K562 (cell line): ENCODE data around the gene LAMTOR1. TPM values are rescaled to one million over a fixed set of nuclear protein-coding genes. Genes with fewer than 3 reads are reported as not detected.
A peak's percentile ranks its signal among the peaks of the same experiment; 100 is the strongest.

Experiments
- ATAC-seq: fragments of 200-7000 bp; cut with Tn5 transposase; 3 replicates; pipeline ENCODE4 v1.9.1; 2020; ENCODE audit warnings: moderate library complexity
- BruUV-seq: library from RNA; stranded (reverse); fragments of 400-500 nt; replicated peaks from 2 replicates; lab custom pipeline; 2021; lab: Mats Ljungman, UMichigan
- CTCF ChIA-PET: fragments of 300-600 bp; formaldehyde crosslinking; extraction: SDS; loops from one replicate; lab custom pipeline; 2021; ENCODE audit warnings: low intra/inter-chr PET ratio; lab: Yijun Ruan, JAX
- POLR2A ChIA-PET: fragments of 300-600, 350-650 bp; sonication (Branson Sonifier 250); formaldehyde crosslinking; extraction: SDS; loops from one replicate; lab custom pipeline; 2021; ENCODE audit warnings: antibody characterized with exemption, inconsistent platforms; lab: Yijun Ruan, JAX
- DNase-seq, 4 experiments: peaks; one replicate each; pipeline versions ENCODE4 v3.0.0 to v3.0.0-alpha.2; 2011 to 2018; ENCODE audit warnings: low spot score in 3 of 4, mixed read lengths in 3 of 4; ENCODE audit errors: extremely low read depth in 1 of 4
- FAIRE-seq: peaks from 2 replicates; lab custom pipeline; 2011; peaks lifted over from hg19 to GRCh38; lab: Jason Lieb, UNC
- H2AFZ ChIP-seq: 2 replicates; pipeline ENCODE4 v1.6.0; 2011; ENCODE audit warnings: low read depth, low read length, control low read depth, inconsistent platforms
- H3K27ac ChIP-seq: fragments of 200-600 bp; 3 replicates; pipeline ENCODE4 v1.8.0; 2011; ENCODE audit warnings: low read depth, mild to moderate bottlenecking, control low read depth, inconsistent platforms, low read length, moderate library complexity, mixed read lengths; ENCODE audit errors: extremely low read depth
- H3K27me3 ChIP-seq, 2 experiments: fragments of 300-600 bp in 1 of 2; 2 replicates in 1 of 2; 3 replicates in 1 of 2; pipeline versions ENCODE4 v1.6.0 to v1.8.0; 2011; ENCODE audit warnings: inconsistent platforms in 2 of 2, low read length in 2 of 2, mild to moderate bottlenecking in 1 of 2, mixed read lengths in 1 of 2, moderate library complexity in 1 of 2; ENCODE audit not compliant: control insufficient read depth in 2 of 2, insufficient read depth in 2 of 2
- H3K36me3 ChIP-seq: fragments of 300-600 bp; 3 replicates; pipeline ENCODE4 v1.8.0; 2011; ENCODE audit warnings: mild to moderate bottlenecking, low read length, inconsistent platforms; ENCODE audit not compliant: control insufficient read depth, insufficient read depth
- H3K4me1 ChIP-seq, 2 experiments: fragments of 200-600 bp in 1 of 2; replicated peaks in 1 of 2; 2 replicates in 1 of 2; 3 replicates in 1 of 2; pipeline versions ENCODE4 v1.5.1 to v1.8.0; 2011; ENCODE audit warnings: inconsistent platforms in 2 of 2, low read length in 2 of 2, mild to moderate bottlenecking in 1 of 2, mixed read lengths in 1 of 2, moderate library complexity in 1 of 2; ENCODE audit not compliant: control insufficient read depth in 2 of 2, insufficient read depth in 2 of 2
- H3K4me2 ChIP-seq: 2 replicates; pipeline ENCODE4 v1.6.1; 2011; ENCODE audit warnings: low read length, control low read depth, inconsistent platforms, mixed read lengths; ENCODE audit not compliant: insufficient read depth
- H3K4me3 ChIP-seq: fragments of 200-600 bp; sonication (generic), shearing (Covaris generic); 2 replicates; pipeline ENCODE4 v1.5.1; 2016; ENCODE audit warnings: control low read depth, inconsistent platforms
- H3K79me2 ChIP-seq: fragments of 200-600 bp; 3 replicates; pipeline ENCODE4 v1.8.0; 2011; ENCODE audit warnings: low read length, inconsistent platforms; ENCODE audit not compliant: control insufficient read depth, insufficient read depth
- H3K9ac ChIP-seq, 2 experiments: 2 replicates each; pipeline versions ENCODE4 v1.6.0 to v1.6.1; 2011; ENCODE audit warnings: low read depth in 2 of 2, low read length in 2 of 2, control low read depth in 1 of 2, inconsistent platforms in 1 of 2, mild to moderate bottlenecking in 1 of 2, mixed read lengths in 1 of 2; ENCODE audit not compliant: insufficient read depth in 1 of 2
- H3K9me1 ChIP-seq: one replicate; pipeline ENCODE4 v1.6.0; 2011; ENCODE audit warnings: inconsistent platforms, mild to moderate bottlenecking, low read length, moderate library complexity; ENCODE audit not compliant: control insufficient read depth, insufficient read depth
- H3K9me3 ChIP-seq: replicated peaks from 2 replicates; pipeline ENCODE4 v1.5.1; 2011; ENCODE audit warnings: low read depth, low read length, inconsistent platforms; ENCODE audit not compliant: control insufficient read depth, insufficient read depth
- H4K20me1 ChIP-seq: replicated peaks from 2 replicates; pipeline ENCODE4 v1.6.1; 2011; ENCODE audit warnings: low read length, inconsistent platforms, mixed read lengths; ENCODE audit not compliant: control insufficient read depth, insufficient read depth
- BMI1 ChIP-seq: fragments of 150-350 bp; IDR thresholded peaks from 2 replicates; pipeline ENCODE4 v1.6.1; 2014; ENCODE audit warnings: low read length
- CAMTA2 ChIP-seq: fragments of 250-450 bp; sonication (Bioruptor Pico); conservative IDR thresholded peaks from 2 replicates; pipeline ENCODE4 v1.5.1; 2022
- CCAR2 ChIP-seq: fragments of 200-400 bp; formaldehyde crosslinking; IDR thresholded peaks from 2 replicates; pipeline ENCODE4 v1.6.1; 2017; ENCODE audit warnings: mild to moderate bottlenecking, low read depth, low read length
- CEBPB ChIP-seq: fragments of 450-650 bp; IDR thresholded peaks from 2 replicates; pipeline ENCODE4 v1.6.1; 2016; ENCODE audit warnings: missing genetic modification characterization, missing compliant biosample characterization
- EHMT2 ChIP-seq: fragments of 450-650 bp; IDR thresholded peaks from 2 replicates; pipeline ENCODE4 v1.6.1; 2018; ENCODE audit warnings: antibody characterized with exemption
- ELF2 ChIP-seq: fragments of 250-450 bp; sonication (Bioruptor Pico); IDR thresholded peaks from 2 replicates; pipeline ENCODE4 v1.5.0; 2021; ENCODE audit warnings: mild to moderate bottlenecking
- FIP1L1 ChIP-seq: fragments of 200-400 bp; formaldehyde crosslinking; IDR thresholded peaks from 2 replicates; pipeline ENCODE4 v1.6.1; 2018; ENCODE audit warnings: mild to moderate bottlenecking, low read depth, low read length; ENCODE audit not compliant: poor library complexity, severe bottlenecking
- GABPA ChIP-seq: fragments of 200-800 bp; sonication (Bioruptor generic); conservative IDR thresholded peaks from 2 replicates; pipeline ENCODE4 v1.6.1; 2016; ENCODE audit warnings: low read depth, missing genetic modification characterization, missing compliant biosample characterization
- IFI16 ChIP-seq: fragments of 250-450 bp; sonication (Bioruptor Pico); IDR thresholded peaks from 2 replicates; pipeline ENCODE4 v2.1.2; 2022; ENCODE audit warnings: mild to moderate bottlenecking, inconsistent platforms
- KHSRP ChIP-seq: fragments of 450-650 bp; IDR thresholded peaks from 2 replicates; pipeline ENCODE4 v1.6.1; 2017
- KLF16 ChIP-seq: IDR thresholded peaks from 2 replicates; pipeline ENCODE4 v1.6.1; 2016; ENCODE audit warnings: antibody characterized with exemption
- MCM5 ChIP-seq: fragments of 450-650 bp; IDR thresholded peaks from 2 replicates; pipeline ENCODE4 v1.6.1; 2016; ENCODE audit warnings: low read depth
- PHTF2 ChIP-seq: fragments of 250-450 bp; sonication (Bioruptor Pico); IDR thresholded peaks from 2 replicates; pipeline ENCODE4 v1.5.0; 2021; ENCODE audit warnings: mild to moderate bottlenecking
- RAD21 ChIP-seq, 2 experiments: fragments of 250-450 bp in 1 of 2; fragments of 450-650 bp in 1 of 2; sonication (Bioruptor Pico) in 1 of 2; formaldehyde crosslinking in 1 of 2; IDR thresholded peaks in 1 of 2; conservative IDR thresholded peaks in 1 of 2; 2 replicates each; pipeline versions ENCODE4 v1.4.0 to v1.8.0; 2020 to 2022; ENCODE audit warnings: mild to moderate bottlenecking in 2 of 2, moderate library complexity in 1 of 2
- SP2 ChIP-seq: IDR thresholded peaks from 2 replicates; pipeline ENCODE4 v1.6.1; 2011; ENCODE audit warnings: mild to moderate bottlenecking, low read depth, low read length, moderate library complexity; ENCODE audit not compliant: poor library complexity, severe bottlenecking; ENCODE audit errors: extremely low read depth
- SPI1 ChIP-seq: IDR thresholded peaks from 2 replicates; pipeline ENCODE4 v1.6.1; 2011; ENCODE audit warnings: low read depth, low read length, control low read depth, borderline replicate concordance
- TAL1 ChIP-seq: fragments of 450-650 bp; IDR thresholded peaks from 2 replicates; pipeline ENCODE4 v1.6.1; 2016; ENCODE audit warnings: mild to moderate bottlenecking
- TGIF2 ChIP-seq: sonication (generic); formaldehyde crosslinking; IDR thresholded peaks from 2 replicates; pipeline ENCODE4 v1.8.1; 2022; ENCODE audit warnings: mild to moderate bottlenecking, missing genetic modification reagents, moderate library complexity
- ZNF217 ChIP-seq: sonication (generic); formaldehyde crosslinking; IDR thresholded peaks from 2 replicates; pipeline ENCODE4 v1.8.0; 2022; ENCODE audit warnings: mild to moderate bottlenecking, missing genetic modification reagents
- ZNF232 ChIP-seq: sonication (generic); formaldehyde crosslinking; IDR thresholded peaks from 2 replicates; pipeline ENCODE4 v1.8.0; 2022; ENCODE audit warnings: mild to moderate bottlenecking, missing genetic modification reagents
- WGBS: fragments of 100-300 bp; shearing (Covaris generic); methylation state at CpG from one replicate; pipeline ENCODE4 v1.1.6; 2016; ENCODE audit warnings: low coverage, mixed read lengths; ENCODE audit not compliant: insufficient coverage; ENCODE audit errors: missing lambda C conversion rate; 5-methylcytosine and 5-hydroxymethylcytosine counted together
- in situ Hi-C: fragments of 300-500 bp; cut with MboI; formaldehyde crosslinking; loops from 4 replicates; pipeline ENCODE4 v1.15.0; 2018; ENCODE audit warnings: inconsistent platforms, mixed read lengths
- intact Hi-C: fragments of 100-400 bp; cut with micrococcal nuclease; formaldehyde crosslinking; loops from 2 replicates; pipeline ENCODE4 v1.14.2; 2022
- polyA plus RNA-seq, 8 experiments: library from polyadenylated mRNA; depleted of rRNA in 4 of 8; stranded (reverse) in 5 of 8; unstranded in 3 of 8; fragments of >200 nt; fragmentation: Nextera tagmentation in 2 of 8; fragmentation: Illumina TruSeq in 1 of 8; extraction: Ambion mirVana in 2 of 8; extraction: Trizol in 1 of 8; gene quantifications; 2 replicates each; pipeline versions ENCODE4 v1.2.1 to v1.2.3, GENCODE V29; 2011 to 2014; ENCODE audit warnings: inconsistent platforms in 1 of 8, missing spikeins in 1 of 8
- total RNA-seq, 7 experiments: library from RNA; depleted of rRNA in 6 of 7; stranded (reverse); fragments of >200 nt in 6 of 7; fragmentation: Illumina TruSeq in 2 of 7; extraction: Trizol in 2 of 7; gene quantifications; 2 replicates each; pipeline versions ENCODE4 v1.2.1 to v1.2.3, GENCODE V29; 2011 to 2021; ENCODE audit warnings: low replicate concordance in 1 of 7
- TF ChIP-seq, protein P1 (sequence below): IDR thresholded peaks from 2 replicates; pipeline ENCODE4 v1.6.1; 2014; ENCODE audit warnings: antibody characterized with exemption
- TF ChIP-seq, protein P2 (sequence below), 3 experiments: IDR thresholded peaks in 2 of 3; conservative IDR thresholded peaks in 1 of 3; 2 replicates each; pipeline ENCODE4 v1.5.1; 2011 to 2012; ENCODE audit warnings: low read length in 3 of 3, mild to moderate bottlenecking in 3 of 3, control low read depth in 2 of 3, improper control_type of control experiment in 1 of 3, inconsistent platforms in 1 of 3, low read depth in 1 of 3, mixed read lengths in 1 of 3, moderate library complexity in 1 of 3; ENCODE audit not compliant: insufficient read depth in 2 of 3

The LAMTOR1 gene
- total and polyA plus RNA-seq, 9 of the 15 experiments (the other 6 are each of a cell fraction or from before 2014, with no cell fraction given) = 62.6 to 104 (median 85.3) TPM

DNA sequence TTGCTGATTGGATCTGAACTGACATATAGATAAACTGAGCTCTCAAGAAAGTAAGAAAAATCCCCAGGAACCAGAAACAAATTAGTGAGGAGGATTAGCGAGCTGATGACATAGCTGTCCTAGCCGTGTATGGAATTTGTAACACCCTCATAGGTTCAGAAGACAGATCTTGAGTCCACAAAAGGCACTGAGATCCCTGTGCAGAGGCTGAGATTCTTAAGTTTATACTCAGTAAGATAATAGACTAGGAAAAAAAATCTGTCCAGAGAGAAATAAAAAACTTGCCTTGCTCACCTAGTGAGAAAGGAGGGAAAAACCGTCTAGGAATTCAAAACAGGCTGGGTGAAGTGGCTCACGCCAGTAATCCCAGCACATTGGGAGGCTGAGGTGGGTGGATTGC lies 27.3 kb downstream of the LAMTOR1 start (continued):
- TF ChIP-seq CCAR2 = no peak
- no peak for TF ChIP-seq IFI16 (CRISPR knock-in tag)
- no peak for TF ChIP-seq BMI1
- TF ChIP-seq SP2 = no peak
- TF ChIP-seq, protein P1, sequence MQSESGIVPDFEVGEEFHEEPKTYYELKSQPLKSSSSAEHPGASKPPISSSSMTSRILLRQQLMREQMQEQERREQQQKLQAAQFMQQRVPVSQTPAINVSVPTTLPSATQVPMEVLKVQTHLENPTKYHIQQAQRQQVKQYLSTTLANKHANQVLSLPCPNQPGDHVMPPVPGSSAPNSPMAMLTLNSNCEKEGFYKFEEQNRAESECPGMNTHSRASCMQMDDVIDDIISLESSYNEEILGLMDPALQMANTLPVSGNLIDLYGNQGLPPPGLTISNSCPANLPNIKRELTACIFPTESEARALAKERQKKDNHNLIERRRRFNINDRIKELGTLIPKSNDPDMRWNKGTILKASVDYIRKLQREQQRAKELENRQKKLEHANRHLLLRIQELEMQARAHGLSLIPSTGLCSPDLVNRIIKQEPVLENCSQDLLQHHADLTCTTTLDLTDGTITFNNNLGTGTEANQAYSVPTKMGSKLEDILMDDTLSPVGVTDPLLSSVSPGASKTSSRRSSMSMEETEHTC = no peak
- no peak for TF ChIP-seq MCM5
- TF ChIP-seq TGIF2 = no peak
- TF ChIP-seq TAL1 = no peak
- TF ChIP-seq ZNF217 (CRISPR knock-in tag) = no peak

GRCh38 chr11:72075109-72075508 lies 28.0 kb downstream of the LAMTOR1 start:
- Histone ChIP-seq H2AFZ (no peak overlapping the region), H3K4me3 (no peak overlapping the region), H3K36me3 (peaks cover 26% of the 10 kb centered on the region; the same call in 2 of the 3 replicates), H3K27ac (peak overlapping the region; percentile 49; the same call in 1 of the 3 replicates), H3K4me2 (no peak overlapping the region), H3K4me1 (peaks cover 8 to 20% of the 10 kb centered on the region in 2 experiments; a peak in 4 of 5 replicates), H3K79me2 (peaks cover 94% of the 10 kb centered on the region), H3K9ac (no peak overlapping the region; a peak in 1 of 4 replicates), H3K27me3 (no peaks in the 10 kb centered on the region), H3K9me3 (no peaks in the 10 kb centered on the region), H3K9me1 (peaks cover 4% of the 10 kb centered on the region), H4K20me1 (peaks cover 6% of the 10 kb centered on the region; the same call in 1 of the 2 replicates)
- DNase-seq (peak in 2 of 4 experiments; percentile 24 to 55), ATAC-seq (peak; percentile 42), FAIRE-seq (no peak)
- intact Hi-C loops (no loop called here), in situ Hi-C loops (no loop called here)
- POLR2A ChIA-PET = interaction anchor here (0.7 to 1.3 kb wide), 8 partner anchors 9 to 740 kb away, joined by 3 to 5 read pairs (median 3); no protein-coding TSS in a partner anchor
- WGBS = 94% methylated on average over 1 of the region's 1 CpG
- no TSS peak for BruUV-seq
- CTCF ChIA-PET = interaction anchor here (0.6 kb wide), 1 partner anchor 17 kb away, joined by 3 read pairs; no protein-coding TSS in a partner anchor
- TF ChIP-seq RAD21 (CRISPR knock-in tag; conservative IDR thresholded peaks at IDR 0.05 in 1 of 2, IDR thresholded peaks at IDR 0.05 in 1 of 2) (peak; percentile 11; a peak in 1 of 4 replicates), GABPA (0 out of 2 replicates have a peak, but pooled peaks have one; percentile 22), KHSRP (no peak), ELF2 (0 out of 2 replicates have a peak, but pooled peaks have one; percentile 32), CEBPB (no peak), SPI1 (peak; percentile 89), FIP1L1 (no peak), EHMT2 (no peak), CAMTA2 (no peak), ZNF232 (CRISPR knock-in tag) (no peak), KLF16 (no peak), PHTF2 (no peak)
- TF ChIP-seq, protein P2, sequence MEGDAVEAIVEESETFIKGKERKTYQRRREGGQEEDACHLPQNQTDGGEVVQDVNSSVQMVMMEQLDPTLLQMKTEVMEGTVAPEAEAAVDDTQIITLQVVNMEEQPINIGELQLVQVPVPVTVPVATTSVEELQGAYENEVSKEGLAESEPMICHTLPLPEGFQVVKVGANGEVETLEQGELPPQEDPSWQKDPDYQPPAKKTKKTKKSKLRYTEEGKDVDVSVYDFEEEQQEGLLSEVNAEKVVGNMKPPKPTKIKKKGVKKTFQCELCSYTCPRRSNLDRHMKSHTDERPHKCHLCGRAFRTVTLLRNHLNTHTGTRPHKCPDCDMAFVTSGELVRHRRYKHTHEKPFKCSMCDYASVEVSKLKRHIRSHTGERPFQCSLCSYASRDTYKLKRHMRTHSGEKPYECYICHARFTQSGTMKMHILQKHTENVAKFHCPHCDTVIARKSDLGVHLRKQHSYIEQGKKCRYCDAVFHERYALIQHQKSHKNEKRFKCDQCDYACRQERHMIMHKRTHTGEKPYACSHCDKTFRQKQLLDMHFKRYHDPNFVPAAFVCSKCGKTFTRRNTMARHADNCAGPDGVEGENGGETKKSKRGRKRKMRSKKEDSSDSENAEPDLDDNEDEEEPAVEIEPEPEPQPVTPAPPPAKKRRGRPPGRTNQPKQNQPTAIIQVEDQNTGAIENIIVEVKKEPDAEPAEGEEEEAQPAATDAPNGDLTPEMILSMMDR (IDR thresholded peaks at IDR 0.05 in 2 of 3, conservative IDR thresholded peaks at IDR 0.05 in 1 of 3; ENCODE audit: insufficient read depth in 2 of 3, low read depth in 1 of 3, low read length in 3 of 3) = peak; percentile 39 to 61 (median 52); a peak in 4 of 6 replicates
